ENCODE results near the gene HNRNPA0. TPM values are rescaled to one million over a fixed set of nuclear protein-coding genes. Genes with fewer than 3 reads are reported as not detected.

Gene HNRNPA0
- total RNA-seq, 1 experiment from 2014 or later = 68.5 TPM

- H3K4me3 Mint-ChIP-seq = no peak overlapping the region
Measured at GRCh38 chr5:137792303-137792702, 38.1 kb upstream of the HNRNPA0 start.

More at GRCh38 chr5:137792303-137792702, 38.1 kb upstream of the HNRNPA0 start:
- H4K20me1 ChIP-seq (ENCODE audit: control insufficient read depth, insufficient read depth, insufficient read length) = no peaks in the 10 kb centered on the region
- no peak overlapping the region for H2BK20ac ChIP-seq (ENCODE audit: low read depth, low read length, poor library complexity, severe bottlenecking)
- no peak overlapping the region for H3T11ph ChIP-seq (ENCODE audit: low read length)
- no peak for TF ChIP-seq CTCF (conservative IDR thresholded peaks at IDR 0.05)
- peaks cover 3% of the 10 kb centered on the region; the same call in 1 of the 2 replicates for H3K27me3 Mint-ChIP-seq (ENCODE audit: low read depth)
- H3K79me2 ChIP-seq (ENCODE audit: insufficient read depth, low read length) = no peaks in the 10 kb centered on the region
- no peak overlapping the region for H2AK5ac ChIP-seq (ENCODE audit: insufficient read length, low read length)
- no peak overlapping the region for H3K9ac ChIP-seq (ENCODE audit: extremely low read depth, insufficient read length, low read length)
- H3K79me1 ChIP-seq (ENCODE audit: insufficient read depth, low read depth, low read length, poor library complexity, severe bottlenecking) = no peaks in the 10 kb centered on the region
- no peak overlapping the region for H3K27ac ChIP-seq (ENCODE audit: insufficient read length, low read depth, low read length)
- no peak overlapping the region for H3K4me2 ChIP-seq (ENCODE audit: insufficient read depth, insufficient read length, low read length)
- no peak for DNase-seq
- no peak overlapping the region for H2AFZ ChIP-seq (ENCODE audit: low read length)
- no peak overlapping the region for H3K4ac ChIP-seq (ENCODE audit: low read depth, low read length)
- no peak overlapping the region for H4K8ac ChIP-seq (replicated peaks; ENCODE audit: insufficient read length, low read depth, low read length)
- H3K18ac ChIP-seq (ENCODE audit: insufficient read length, low read depth, low read length) = no peak overlapping the region
- no peak overlapping the region for H2BK5ac ChIP-seq (ENCODE audit: insufficient read length, low read length)
- no peak overlapping the region for H3K23ac ChIP-seq (ENCODE audit: insufficient read length, low read depth, low read length)
- H3K56ac ChIP-seq (ENCODE audit: insufficient read length, low read depth, low read length) = no peak overlapping the region
- no peak overlapping the region for H4K5ac ChIP-seq (ENCODE audit: insufficient read length, low read depth, low read length)
- no CpG with 5 or more reads among the region's 1 CpG for WGBS (ENCODE audit: extremely low coverage, insufficient read length, low lambda C conversion rate)
- no peaks in the 10 kb centered on the region for H3K4me1 ChIP-seq (ENCODE audit: insufficient read depth, low read length)
- H3K9me3 Mint-ChIP-seq = 0 out of 5 replicates have a peak, but pooled peaks cover 0 to 2% of the 10 kb centered on the region in 2 experiments
- H2BK15ac ChIP-seq (ENCODE audit: low read depth, low read length) = no peak overlapping the region
- no peak overlapping the region for H2BK120ac ChIP-seq (ENCODE audit: low read depth, low read length, poor library complexity, severe bottlenecking)
- H3K9me3 ChIP-seq (ENCODE audit: control insufficient read depth, low read depth, low read length) = no peaks in the 10 kb centered on the region
- H2BK12ac ChIP-seq (ENCODE audit: insufficient read length, low read depth, low read length) = no peak overlapping the region
- no peaks in the 10 kb centered on the region for H3K4me1 Mint-ChIP-seq
- no peaks in the 10 kb centered on the region for H3K27me3 ChIP-seq (ENCODE audit: insufficient read depth, low read length)
- H3K14ac ChIP-seq (ENCODE audit: insufficient read depth, low read length) = no peak overlapping the region
- no peaks in the 10 kb centered on the region for H3K36me3 Mint-ChIP-seq (ENCODE audit: insufficient read depth in 1 of 3, low read depth in 3 of 3)
- no peaks in the 10 kb centered on the region for H3K23me2 ChIP-seq (ENCODE audit: insufficient read length, low read depth, low read length, poor library complexity, severe bottlenecking)
- no peak overlapping the region for H3K27ac Mint-ChIP-seq
- H4K91ac ChIP-seq (ENCODE audit: insufficient read length, low read depth, low read length) = no peak overlapping the region
